OCI-LY1 (cell line): ENCODE measurements around the gene CDH23.

Source experiments
- H2AFZ ChIP-seq: fragments of 200-600 bp; sonication (generic), shearing (Covaris generic); 2 replicates; pipeline ENCODE4 v1.6.0; 2014; ENCODE audit warnings: antibody characterized with exemption, mild to moderate bottlenecking, low read length
- H3F3A ChIP-seq: fragments of 200-600 bp; sonication (generic), shearing (Covaris generic); 2 replicates; pipeline ENCODE4 v1.6.0; 2014; ENCODE audit warnings: mild to moderate bottlenecking, antibody characterized with exemption, low read length, moderate library complexity; ENCODE audit not compliant: insufficient read depth
- H3K27ac ChIP-seq: fragments of 200-600 bp; sonication (generic); 2 replicates; pipeline ENCODE4 v1.5.1; 2014; ENCODE audit warnings: low read length, mixed run types, mild to moderate bottlenecking, low read depth; ENCODE audit not compliant: poor library complexity, severe bottlenecking
- H3K27me3 ChIP-seq: fragments of 200-600 bp; sonication (generic); 2 replicates; pipeline ENCODE4 v1.6.0; 2014; ENCODE audit warnings: antibody characterized with exemption, mild to moderate bottlenecking, low read length, moderate library complexity; ENCODE audit not compliant: insufficient read depth
- H3K36me3 ChIP-seq: fragments of 200-600 bp; sonication (generic); 2 replicates; pipeline ENCODE4 v1.6.1; 2014; ENCODE audit warnings: mild to moderate bottlenecking, antibody characterized with exemption, low read length, moderate library complexity, mixed read lengths; ENCODE audit not compliant: insufficient read depth
- H3K4me1 ChIP-seq: fragments of 200-600 bp; sonication (generic); 2 replicates; pipeline ENCODE4 v1.5.1; 2014; ENCODE audit warnings: mild to moderate bottlenecking, low read length, moderate library complexity; ENCODE audit not compliant: insufficient read depth, severe bottlenecking
- H3K4me2 ChIP-seq: fragments of 200-600 bp; sonication (generic), shearing (Covaris generic); 2 replicates; pipeline ENCODE4 v1.6.1; 2014; ENCODE audit warnings: low read length
- H3K4me3 ChIP-seq: fragments of 200-600 bp; sonication (generic); 2 replicates; pipeline ENCODE4 v1.5.1; 2014; ENCODE audit warnings: low read length, low read depth, mild to moderate bottlenecking, mixed read lengths; ENCODE audit not compliant: poor library complexity, severe bottlenecking
- H3K79me2 ChIP-seq: fragments of 200-600 bp; shearing (Covaris generic); 2 replicates; pipeline ENCODE4 v1.6.1; 2016; ENCODE audit warnings: mixed run types, low read length, mixed read lengths; ENCODE audit not compliant: insufficient read depth
- H3K9ac ChIP-seq: fragments of 200-600 bp; sonication (generic), shearing (Covaris generic); 2 replicates; pipeline ENCODE4 v1.6.1; 2014; ENCODE audit warnings: mild to moderate bottlenecking, low read length, mixed read lengths
- H3K9me2 ChIP-seq: fragments of 200-600 bp; sonication (generic), shearing (Covaris generic); 2 replicates; pipeline ENCODE4 v1.6.1; 2014; ENCODE audit warnings: low read depth, mild to moderate bottlenecking, low read length, mixed read lengths
- H3K9me3 ChIP-seq: fragments of 200-600 bp; shearing (Covaris generic); 2 replicates; pipeline ENCODE4 v1.6.1; 2014; ENCODE audit warnings: low read length, mixed read lengths
- H4K20me1 ChIP-seq: fragments of 200-600 bp; sonication (generic), shearing (Covaris generic); 2 replicates; pipeline ENCODE4 v1.6.0; 2016; ENCODE audit warnings: mild to moderate bottlenecking, low read length; ENCODE audit not compliant: insufficient read depth
- CTCF ChIP-seq: fragments of 200-600 bp; sonication (generic), shearing (Covaris generic); IDR thresholded peaks from 2 replicates; pipeline ENCODE4 v1.5.1; 2017; ENCODE audit warnings: mild to moderate bottlenecking, antibody characterized with exemption, low read length, moderate library complexity, mixed read lengths
- EZH2 ChIP-seq: fragments of 200-600 bp; sonication (generic), shearing (Covaris generic); IDR thresholded peaks from 2 replicates; pipeline ENCODE4 v1.8.0; 2017; ENCODE audit warnings: borderline replicate concordance, mixed run types, mild to moderate bottlenecking, antibody characterized with exemption, low read length, moderate library complexity, mixed read lengths

CDH23 gene

GRCh38 chr10:71719042-71719441 is 322.3 kb downstream of the CDH23 start:
- Histone ChIP-seq H3K27me3 (0 out of 2 replicates have a peak, but pooled peaks cover 6% of the 10 kb centered on the region), H3K36me3 (no peaks in the 10 kb centered on the region), H3K9ac (no peak overlapping the region), H3F3A (no peaks in the 10 kb centered on the region), H3K9me3 (no peaks in the 10 kb centered on the region), H4K20me1 (no peaks in the 10 kb centered on the region), H3K4me2 (no peak overlapping the region), H3K4me3 (no peak overlapping the region), H3K9me2 (no peaks in the 10 kb centered on the region), H3K79me2 (no peaks in the 10 kb centered on the region), H3K4me1 (no peaks in the 10 kb centered on the region), H2AFZ (no peak overlapping the region), H3K27ac (no peak overlapping the region)
- no peak for TF ChIP-seq EZH2
- TF ChIP-seq CTCF: no peak

- Histone ChIP-seq H3K4me2 (no peak within 1 kb of the TSS), H3K27me3 (0 out of 2 replicates have a peak, but pooled peaks cover 6% of the 10 kb centered on the region), H3K79me2 (no peaks in the 10 kb centered on the region), H3K36me3 (no peaks in the 10 kb centered on the region), H3K9me3 (no peaks in the 10 kb centered on the region), H3K9ac (no peak within 1 kb of the TSS), H4K20me1 (no peaks in the 10 kb centered on the region), H3K9me2 (no peaks in the 10 kb centered on the region), H3K27ac (no peak within 1 kb of the TSS), H3K4me3 (no peak within 1 kb of the TSS), H3F3A (no peaks in the 10 kb centered on the region), H2AFZ (no peak within 1 kb of the TSS), H3K4me1 (no peaks in the 10 kb centered on the region)
- TF ChIP-seq CTCF (no peak), EZH2 (no peak)
These were observed 322.9 kb downstream of the CDH23 start, which contains the start of gene C10orf105 for GRCh38 chr10:71719464-71720201. TSS of gene C10orf105 (minus strand) at chr10:71719778. CDS start at chr10:71716337, 3,441 bp downstream.

- no peak overlapping the region for H3K4me2 ChIP-seq
- no peaks in the 10 kb centered on the region for H3K4me1 ChIP-seq
- H4K20me1 ChIP-seq: no peaks in the 10 kb centered on the region
- no peaks in the 10 kb centered on the region for H3K36me3 ChIP-seq
- no peaks in the 10 kb centered on the region for H3K9me2 ChIP-seq
- no peaks in the 10 kb centered on the region for H3K79me2 ChIP-seq
- TF ChIP-seq EZH2 (no peak), CTCF (no peak)
- no peak overlapping the region for H3K9ac ChIP-seq
- H3K27ac ChIP-seq: no peak overlapping the region
- H3K27me3 ChIP-seq: 0 out of 2 replicates have a peak, but pooled peaks cover 6% of the 10 kb centered on the region
- no peak overlapping the region for H3K4me3 ChIP-seq
- no peaks in the 10 kb centered on the region for H3K9me3 ChIP-seq
- H2AFZ ChIP-seq: no peak overlapping the region
- H3F3A ChIP-seq: no peaks in the 10 kb centered on the region
These were observed 323.6 kb downstream of the CDH23 start for GRCh38 chr10:71720288-71720687.
